GM20000 (cell line): ENCODE results near the gene OXNAD1.

Experiments used
- DNase-seq: peaks from one replicate; pipeline ENCODE4 v3.0.0; 2012; ENCODE audit warnings: low spot score
- TF ChIP-seq, protein P1 (sequence below): IDR thresholded peaks from 2 replicates; pipeline ENCODE4 v1.5.1; 2012; ENCODE audit warnings: mild to moderate bottlenecking, control low read depth; ENCODE audit errors: extremely low read depth, missing control alignments

OXNAD1 gene

DNA sequence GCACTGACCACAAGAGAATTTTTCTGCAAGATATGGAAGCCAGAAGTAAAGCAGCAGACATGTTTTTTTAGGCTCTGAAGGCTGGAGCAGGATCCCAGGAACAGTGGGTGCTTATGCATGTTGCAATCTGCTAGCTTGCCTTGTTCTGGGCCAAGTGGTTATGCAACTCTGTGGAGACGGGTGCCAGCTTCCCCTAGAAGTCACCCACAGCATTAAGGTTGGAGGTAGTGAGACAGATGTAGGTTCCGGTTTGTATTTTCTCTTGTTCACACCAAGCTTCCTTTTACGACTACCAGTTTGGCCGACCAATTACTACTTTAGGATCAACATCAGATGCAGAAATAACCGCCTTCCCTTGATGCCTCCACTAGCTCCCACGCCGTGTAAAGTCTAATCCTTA, 11.4 kb upstream of the OXNAD1 start:
- DNase-seq: no peak
- TF ChIP-seq, protein P1, sequence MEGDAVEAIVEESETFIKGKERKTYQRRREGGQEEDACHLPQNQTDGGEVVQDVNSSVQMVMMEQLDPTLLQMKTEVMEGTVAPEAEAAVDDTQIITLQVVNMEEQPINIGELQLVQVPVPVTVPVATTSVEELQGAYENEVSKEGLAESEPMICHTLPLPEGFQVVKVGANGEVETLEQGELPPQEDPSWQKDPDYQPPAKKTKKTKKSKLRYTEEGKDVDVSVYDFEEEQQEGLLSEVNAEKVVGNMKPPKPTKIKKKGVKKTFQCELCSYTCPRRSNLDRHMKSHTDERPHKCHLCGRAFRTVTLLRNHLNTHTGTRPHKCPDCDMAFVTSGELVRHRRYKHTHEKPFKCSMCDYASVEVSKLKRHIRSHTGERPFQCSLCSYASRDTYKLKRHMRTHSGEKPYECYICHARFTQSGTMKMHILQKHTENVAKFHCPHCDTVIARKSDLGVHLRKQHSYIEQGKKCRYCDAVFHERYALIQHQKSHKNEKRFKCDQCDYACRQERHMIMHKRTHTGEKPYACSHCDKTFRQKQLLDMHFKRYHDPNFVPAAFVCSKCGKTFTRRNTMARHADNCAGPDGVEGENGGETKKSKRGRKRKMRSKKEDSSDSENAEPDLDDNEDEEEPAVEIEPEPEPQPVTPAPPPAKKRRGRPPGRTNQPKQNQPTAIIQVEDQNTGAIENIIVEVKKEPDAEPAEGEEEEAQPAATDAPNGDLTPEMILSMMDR: no peak

DNA sequence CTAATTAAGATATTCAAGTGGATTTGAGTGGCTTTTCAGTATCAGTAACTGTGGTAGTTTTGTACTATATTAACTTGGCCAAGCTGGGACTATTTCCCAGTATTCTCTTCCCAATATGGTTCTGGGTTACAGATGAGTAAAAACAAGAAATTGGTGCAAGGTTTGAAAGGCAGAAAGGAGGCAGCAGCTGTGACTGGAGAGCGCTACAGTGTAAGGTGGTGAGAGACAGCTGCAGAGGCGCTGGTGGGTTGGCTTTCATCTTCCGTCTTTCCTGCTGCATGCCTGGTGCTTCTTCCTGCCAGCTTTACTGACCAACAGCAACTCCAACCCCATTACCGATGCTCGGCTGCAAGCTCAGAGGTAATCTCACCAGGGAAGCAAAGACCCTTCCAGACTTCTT, 10.1 kb upstream of the OXNAD1 start:
- DNase-seq: no peak
- TF ChIP-seq, protein P1: no peak

DNA sequence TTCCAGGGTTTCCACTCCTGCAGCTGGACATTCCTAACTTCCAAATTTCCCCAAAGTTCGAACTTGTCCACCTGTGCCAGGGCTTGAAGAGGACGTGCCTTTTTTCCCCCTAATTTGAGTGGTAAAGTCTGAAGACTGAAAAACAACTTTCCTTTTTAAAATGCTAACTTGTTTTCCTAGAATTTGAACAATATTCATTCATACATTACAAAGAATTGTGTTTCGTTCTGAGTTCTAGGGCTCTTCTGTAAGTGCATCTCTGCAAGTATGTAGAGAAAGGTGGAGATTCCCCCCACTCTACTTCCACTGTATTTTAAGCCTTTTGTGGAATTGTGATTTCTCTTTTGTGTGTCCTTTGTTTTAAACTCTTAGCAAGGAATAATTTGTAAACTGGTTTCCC, 9.7 kb upstream of the OXNAD1 start:
- TF ChIP-seq, protein P1: no peak
- DNase-seq: no peak

DNA sequence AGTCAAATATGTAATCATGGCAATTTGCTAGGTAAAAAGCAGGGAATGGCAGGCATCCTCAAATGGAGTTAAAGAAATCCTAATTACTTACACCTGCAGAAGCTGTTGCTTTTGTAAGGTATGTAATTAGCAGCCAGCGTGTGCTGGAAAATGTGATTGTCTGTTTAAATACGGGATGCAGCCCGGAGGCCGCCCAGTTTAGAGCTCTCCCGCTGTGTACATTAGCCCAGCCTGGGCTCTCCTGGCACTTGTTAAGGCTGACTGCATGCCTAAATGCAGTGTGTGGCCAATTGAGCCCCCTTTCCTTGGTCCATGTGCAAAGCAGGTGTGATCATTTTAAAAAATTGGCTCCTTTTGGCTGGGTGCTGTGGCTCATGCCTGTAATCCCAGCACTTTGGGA, 9.3 kb upstream of the OXNAD1 start:
- TF ChIP-seq, protein P1: no peak
- DNase-seq: no peak

DNA sequence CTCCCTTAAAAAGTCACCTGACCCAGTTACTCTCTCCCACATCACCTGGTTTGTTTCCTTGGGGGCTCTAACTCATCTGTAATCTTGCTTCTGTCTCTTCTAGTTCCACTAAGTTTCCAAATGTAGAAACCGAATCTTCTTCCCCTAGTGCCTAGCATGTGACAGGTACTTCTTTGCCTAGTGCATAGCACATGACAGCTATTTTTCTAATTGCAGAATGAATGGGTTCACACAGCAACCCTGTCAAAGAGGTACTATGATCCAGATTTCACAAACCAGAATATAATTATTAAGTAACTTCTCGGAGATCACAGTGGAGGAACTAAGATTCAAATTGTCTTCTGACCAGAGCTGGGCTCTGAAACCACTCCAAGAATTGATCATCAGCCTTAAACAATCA, 7.7 kb upstream of the OXNAD1 start:
- no peak for DNase-seq
- TF ChIP-seq, protein P1: no peak

DNA sequence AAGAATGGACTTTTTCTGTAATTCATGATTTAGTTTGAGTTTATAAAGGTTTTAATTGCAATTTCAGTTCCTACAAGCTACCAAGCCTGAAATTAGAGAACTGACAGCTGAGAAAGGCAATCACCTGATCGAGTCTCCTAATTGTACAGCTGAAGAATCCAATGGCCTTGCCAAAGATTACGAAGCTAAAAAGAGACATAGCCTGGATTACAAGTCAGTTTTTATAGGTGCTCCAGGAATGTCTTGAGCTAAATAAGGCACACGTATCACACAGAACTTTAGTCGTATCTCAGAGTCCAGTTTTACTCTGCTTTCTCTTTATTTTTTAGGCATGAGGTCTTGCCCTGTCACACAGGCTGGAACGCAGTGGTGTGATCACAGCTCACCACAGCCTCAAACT, 6.8 kb upstream of the OXNAD1 start:
- TF ChIP-seq, protein P1: no peak
- no peak for DNase-seq

DNA sequence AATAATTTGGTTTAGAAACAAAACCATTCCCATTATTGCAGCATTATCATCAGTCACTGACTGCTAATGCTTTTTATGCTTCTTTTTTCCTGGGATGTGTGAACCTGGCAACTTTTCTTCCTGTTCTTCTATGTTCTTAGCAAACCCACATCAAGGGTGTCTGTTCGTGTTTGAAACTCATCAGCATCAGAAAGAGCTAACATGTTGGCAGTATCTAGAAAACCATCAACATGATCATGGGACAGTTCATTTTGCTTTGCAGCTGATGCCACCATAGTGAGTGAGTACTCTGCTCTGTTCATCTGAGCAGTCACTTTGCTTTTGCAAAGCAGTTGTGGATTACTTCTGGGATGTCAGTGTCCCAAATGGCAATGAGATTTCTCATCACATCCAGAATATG, 6.1 kb upstream of the OXNAD1 start:
- TF ChIP-seq, protein P1: no peak

More for the DNA sequence above, 6.1 kb upstream of the OXNAD1 start:
- DNase-seq: no peak
